WTC11 (cell line): Measurements from ENCODE around the gene TIMM10B. TPM values are rescaled to one million over a fixed set of nuclear protein-coding genes. Genes with fewer than 3 reads are reported as not detected.
"Not testable (repeated sequence)": the region's sequence is repeated elsewhere in the genome, so short reads cannot be mapped to it uniquely, and the experiment has no call there.

Experiments
- ATAC-seq: fragments of 200-7000 bp; cut with Tn5 transposase; 2 replicates; pipeline ENCODE4 v1.10.0; 2021; ENCODE audit warnings: mild to moderate bottlenecking, moderate library complexity
- CTCF ChIA-PET: fragments of 300-600 bp; sonication (Branson Sonifier 250); formaldehyde crosslinking; loops from one replicate; lab custom pipeline; 2021; ENCODE audit warnings: antibody characterized with exemption; lab: Charles Lee
- POLR2A ChIA-PET: fragments of 350-600 bp; sonication (Branson Sonifier 250); formaldehyde crosslinking; loops from one replicate; lab custom pipeline; 2021; ENCODE audit warnings: antibody characterized with exemption; lab: Charles Lee
- DNase-seq: peaks from one replicate; pipeline ENCODE4 v3.0.0; 2021; ENCODE audit warnings: low spot score
- H3K27ac Mint-ChIP-seq: 2 replicates; pipeline ENCODE4 v1.8.0; 2021; ENCODE audit warnings: mixed read lengths
- H3K27me3 Mint-ChIP-seq: 2 replicates; pipeline ENCODE4 v1.8.0; 2021; ENCODE audit warnings: low read depth, mild to moderate bottlenecking, moderate library complexity, mixed read lengths
- H3K36me3 Mint-ChIP-seq: 2 replicates; pipeline ENCODE4 v1.8.0; 2021; ENCODE audit warnings: mixed read lengths
- H3K4me1 Mint-ChIP-seq: 2 replicates; pipeline ENCODE4 v1.8.0; 2022; ENCODE audit warnings: mixed read lengths
- H3K4me3 Mint-ChIP-seq: 2 replicates; pipeline ENCODE4 v1.8.0; 2021; ENCODE audit warnings: mild to moderate bottlenecking, moderate library complexity, mixed read lengths
- H3K9me3 Mint-ChIP-seq: 2 replicates; pipeline ENCODE4 v1.8.0; 2021; ENCODE audit warnings: mixed read lengths
- CBFB ChIP-seq: sonication (generic); formaldehyde crosslinking; IDR thresholded peaks from 2 replicates; pipeline ENCODE4 v1.8.1; 2022; ENCODE audit warnings: mild to moderate bottlenecking, low read depth, missing genetic modification reagents
- ESRRA ChIP-seq: sonication (generic); formaldehyde crosslinking; IDR thresholded peaks from 2 replicates; pipeline ENCODE4 v1.8.1; 2022; ENCODE audit warnings: mild to moderate bottlenecking, missing genetic modification reagents, borderline replicate concordance
- ETV6 ChIP-seq: sonication (generic); formaldehyde crosslinking; IDR thresholded peaks from 2 replicates; pipeline ENCODE4 v1.8.1; 2022; ENCODE audit warnings: mild to moderate bottlenecking, missing genetic modification reagents
- FOXJ3 ChIP-seq: sonication (generic); formaldehyde crosslinking; IDR thresholded peaks from 2 replicates; pipeline ENCODE4 v1.9.0; 2021; ENCODE audit warnings: missing genetic modification reagents, mild to moderate bottlenecking, borderline replicate concordance
- FOXP4 ChIP-seq: sonication (generic); formaldehyde crosslinking; IDR thresholded peaks from 2 replicates; pipeline ENCODE4 v1.8.0; 2022; ENCODE audit warnings: mild to moderate bottlenecking, missing genetic modification reagents
- NR2C2 ChIP-seq: sonication (generic); formaldehyde crosslinking; IDR thresholded peaks from 2 replicates; pipeline ENCODE4 v1.8.0; 2022; ENCODE audit warnings: mild to moderate bottlenecking, missing genetic modification reagents
- OVOL2 ChIP-seq: fragments of 250-450 bp; sonication (Bioruptor Pico); IDR thresholded peaks from 2 replicates; pipeline ENCODE4 v1.9.0; 2021; ENCODE audit warnings: mild to moderate bottlenecking, borderline replicate concordance
- PRDM15 ChIP-seq: sonication (generic); formaldehyde crosslinking; IDR thresholded peaks from 2 replicates; pipeline ENCODE4 v1.8.0; 2022; ENCODE audit warnings: missing genetic modification reagents
- PRRX2 ChIP-seq: fragments of 250-450 bp; sonication (Bioruptor Pico); IDR thresholded peaks from 2 replicates; pipeline ENCODE4 v1.8.0; 2021; ENCODE audit warnings: mild to moderate bottlenecking
- RELA ChIP-seq: sonication (generic); formaldehyde crosslinking; IDR thresholded peaks from 2 replicates; pipeline ENCODE4 v1.8.1; 2022; ENCODE audit warnings: missing genetic modification reagents, mild to moderate bottlenecking, borderline replicate concordance
- RORB ChIP-seq: fragments of 250-450 bp; sonication (Bioruptor Pico); IDR thresholded peaks from 2 replicates; pipeline ENCODE4 v1.9.0; 2021; ENCODE audit warnings: mild to moderate bottlenecking
- SMAD3 ChIP-seq: sonication (generic); formaldehyde crosslinking; IDR thresholded peaks from 2 replicates; pipeline ENCODE4 v1.8.0; 2022; ENCODE audit warnings: missing genetic modification reagents, mild to moderate bottlenecking, borderline replicate concordance
- SMAD4 ChIP-seq: sonication (generic); formaldehyde crosslinking; IDR thresholded peaks from 2 replicates; pipeline ENCODE4 v1.8.0; 2022; ENCODE audit warnings: mild to moderate bottlenecking, missing genetic modification reagents
- USF1 ChIP-seq: sonication (generic); formaldehyde crosslinking; IDR thresholded peaks from 2 replicates; pipeline ENCODE4 v1.8.0; 2022; ENCODE audit warnings: mild to moderate bottlenecking, missing genetic modification reagents
- ZNF121 ChIP-seq: sonication (generic); formaldehyde crosslinking; IDR thresholded peaks from 2 replicates; pipeline ENCODE4 v1.8.0; 2023; ENCODE audit warnings: missing genetic modification reagents
- ZNF263 ChIP-seq: sonication (generic); formaldehyde crosslinking; IDR thresholded peaks from 2 replicates; pipeline ENCODE4 v1.8.1; 2022; ENCODE audit warnings: low read depth, mild to moderate bottlenecking, moderate library complexity, missing genetic modification reagents
- ZNF396 ChIP-seq: fragments of 250-450 bp; sonication (Bioruptor Pico); IDR thresholded peaks from 2 replicates; pipeline ENCODE4 v1.8.0; 2021; ENCODE audit warnings: mild to moderate bottlenecking, moderate library complexity, borderline replicate concordance
- total RNA-seq: library from RNA; stranded (reverse); gene quantifications from 3 replicates; pipeline ENCODE4 v1.2.3, GENCODE V29; 2021
- TF ChIP-seq, protein P1 (sequence below): sonication (generic); formaldehyde crosslinking; IDR thresholded peaks from 2 replicates; pipeline ENCODE4 v1.8.1; 2022; ENCODE audit warnings: low read depth, mild to moderate bottlenecking, moderate library complexity, missing genetic modification reagents, borderline replicate concordance
- TF ChIP-seq, protein P2 (sequence below): sonication (generic); formaldehyde crosslinking; IDR thresholded peaks from 2 replicates; pipeline ENCODE4 v1.8.1; 2023; ENCODE audit warnings: mild to moderate bottlenecking, missing genetic modification reagents, moderate library complexity
- TF ChIP-seq, protein P3 (sequence below): sonication (generic); formaldehyde crosslinking; IDR thresholded peaks from 2 replicates; pipeline ENCODE4 v1.8.0; 2022; ENCODE audit warnings: mild to moderate bottlenecking, missing genetic modification reagents

The TIMM10B gene
- total RNA-seq, 1 experiment from 2014 or later: 35.8 TPM

DNA sequence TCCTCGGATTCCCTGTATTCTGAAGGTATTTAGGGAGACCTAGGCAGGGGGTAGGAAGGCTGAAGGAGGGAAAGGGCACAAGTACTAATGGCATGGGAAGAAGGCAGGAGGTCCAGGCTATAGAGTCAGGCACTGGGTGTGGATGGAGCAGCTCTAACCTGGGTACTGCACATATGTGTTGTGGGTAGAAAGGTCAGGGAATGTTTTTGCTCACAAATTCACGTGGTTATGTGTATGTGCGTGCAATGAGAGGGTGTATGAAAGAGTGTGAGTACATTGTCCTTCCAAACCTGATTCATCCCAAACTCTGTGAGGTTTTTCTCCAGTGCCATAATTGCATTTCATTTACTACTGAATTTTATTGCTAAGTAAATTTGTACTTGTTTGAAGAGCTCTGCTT lies 39.0 kb downstream of the TIMM10B start (continued):
- TF ChIP-seq ZNF396 (CRISPR knock-in tag) (no peak), NR2C2 (CRISPR knock-in tag) (no peak), ZNF121 (no peak), ZNF263 (CRISPR knock-in tag) (no peak), PRDM15 (CRISPR knock-in tag) (no peak), SMAD3 (CRISPR knock-in tag) (no peak), FOXJ3 (no peak), FOXP4 (CRISPR knock-in tag) (no peak)

DNA sequence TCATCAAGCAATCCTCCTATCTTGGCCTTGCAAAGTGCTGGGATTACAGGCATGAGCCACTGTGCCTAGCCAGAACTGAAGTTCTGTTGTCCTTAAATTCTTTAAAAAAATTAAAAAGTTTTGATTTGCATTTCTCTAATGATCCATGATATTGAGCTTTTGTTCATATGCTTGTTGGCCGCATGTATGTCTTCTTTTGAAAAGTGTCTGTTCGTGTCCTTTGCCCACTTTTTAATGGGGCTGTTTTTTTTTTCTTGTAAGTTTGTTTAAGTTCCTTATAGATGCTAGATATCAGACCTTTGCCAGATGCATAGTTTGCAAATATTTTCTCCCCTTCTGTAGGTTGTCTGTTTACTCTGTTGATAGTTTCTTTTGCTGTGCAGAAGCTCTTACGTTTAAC lies 40.6 kb downstream of the TIMM10B start:
- CTCF ChIA-PET: interaction anchor here (1.3 kb wide), 1 partner anchor 9 kb away, joined by 5 read pairs; no protein-coding TSS in a partner anchor
- ATAC-seq, H3K9me3 Mint-ChIP-seq, DNase-seq, H3K36me3 Mint-ChIP-seq, H3K27ac Mint-ChIP-seq, H3K4me3 Mint-ChIP-seq, H3K4me1 Mint-ChIP-seq, POLR2A ChIA-PET, H3K27me3 Mint-ChIP-seq: not testable (repeated sequence)

GRCh38 chr11:6523253-6523652 lies 42.0 kb downstream of the TIMM10B start:
- POLR2A ChIA-PET: no interaction called here
- Mint-ChIP-seq H3K9me3 (no peaks in the 10 kb centered on the region), H3K4me3 (no peak overlapping the region), H3K36me3 (no peaks in the 10 kb centered on the region; the same call in 1 of the 2 replicates), H3K27ac (no peak overlapping the region), H3K27me3 (no peaks in the 10 kb centered on the region; the same call in 1 of the 2 replicates), H3K4me1 (no peaks in the 10 kb centered on the region)
- ATAC-seq (no peak), DNase-seq (no peak)
- CTCF ChIA-PET: no interaction called here
- TF ChIP-seq RORB (CRISPR knock-in tag): no peak
- no peak for TF ChIP-seq OVOL2 (CRISPR knock-in tag)
- TF ChIP-seq ETV6 (CRISPR knock-in tag): no peak
- TF ChIP-seq, protein P1, sequence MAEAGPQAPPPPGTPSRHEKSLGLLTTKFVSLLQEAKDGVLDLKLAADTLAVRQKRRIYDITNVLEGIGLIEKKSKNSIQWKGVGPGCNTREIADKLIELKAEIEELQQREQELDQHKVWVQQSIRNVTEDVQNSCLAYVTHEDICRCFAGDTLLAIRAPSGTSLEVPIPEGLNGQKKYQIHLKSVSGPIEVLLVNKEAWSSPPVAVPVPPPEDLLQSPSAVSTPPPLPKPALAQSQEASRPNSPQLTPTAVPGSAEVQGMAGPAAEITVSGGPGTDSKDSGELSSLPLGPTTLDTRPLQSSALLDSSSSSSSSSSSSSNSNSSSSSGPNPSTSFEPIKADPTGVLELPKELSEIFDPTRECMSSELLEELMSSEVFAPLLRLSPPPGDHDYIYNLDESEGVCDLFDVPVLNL (CRISPR knock-in tag): no peak
- TF ChIP-seq, protein P2, sequence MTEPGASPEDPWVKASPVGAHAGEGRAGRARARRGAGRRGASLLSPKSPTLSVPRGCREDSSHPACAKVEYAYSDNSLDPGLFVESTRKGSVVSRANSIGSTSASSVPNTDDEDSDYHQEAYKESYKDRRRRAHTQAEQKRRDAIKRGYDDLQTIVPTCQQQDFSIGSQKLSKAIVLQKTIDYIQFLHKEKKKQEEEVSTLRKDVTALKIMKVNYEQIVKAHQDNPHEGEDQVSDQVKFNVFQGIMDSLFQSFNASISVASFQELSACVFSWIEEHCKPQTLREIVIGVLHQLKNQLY: no peak
- TF ChIP-seq RELA (CRISPR knock-in tag): no peak
- no peak for TF ChIP-seq ESRRA (CRISPR knock-in tag)
- TF ChIP-seq PRRX2: no peak
- no peak for TF ChIP-seq SMAD4
- TF ChIP-seq, protein P3, sequence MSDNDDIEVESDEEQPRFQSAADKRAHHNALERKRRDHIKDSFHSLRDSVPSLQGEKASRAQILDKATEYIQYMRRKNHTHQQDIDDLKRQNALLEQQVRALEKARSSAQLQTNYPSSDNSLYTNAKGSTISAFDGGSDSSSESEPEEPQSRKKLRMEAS: no peak
- no peak for TF ChIP-seq CBFB (CRISPR knock-in tag)
- no peak for TF ChIP-seq USF1 (CRISPR knock-in tag)
